Ascending aorta (tissue), 2 donors: ENCODE data around the gene HSF5. TPM values are rescaled to one million over a fixed set of nuclear protein-coding genes. Genes with fewer than 3 reads are reported as not detected.
"Not testable (repeated sequence)": the region's sequence is repeated elsewhere in the genome, so short reads cannot be mapped to it uniquely, and the experiment has no call there.

ENCODE experiments used
- DNase-seq, 2 donors: peaks; one replicate each; pipeline ENCODE4 v3.0.0-alpha.2; 2019; ENCODE audit warnings: low spot score in 2 of 2
- H3K27ac ChIP-seq, 2 donors: fragments of 200-600 bp; sonication (generic); one replicate each; pipeline ENCODE4 v1.5.1; 2016 to 2017; ENCODE audit warnings: mild to moderate bottlenecking in 1 of 2
- H3K27me3 ChIP-seq: fragments of 200-600 bp; sonication (generic); one replicate; pipeline ENCODE4 v1.5.1; 2017
- H3K36me3 ChIP-seq, 2 donors: fragments of 200-600 bp; sonication (generic); one replicate each; pipeline ENCODE4 v1.5.1; 2016
- H3K4me1 ChIP-seq, 2 donors: fragments of 200-600 bp; sonication (generic); one replicate each; pipeline ENCODE4 v1.5.1; 2016 to 2017; ENCODE audit warnings: mild to moderate bottlenecking in 1 of 2
- H3K4me3 ChIP-seq, 2 donors: fragments of 200-600 bp; sonication (generic); one replicate each; pipeline ENCODE4 v1.5.1; 2016 to 2017; ENCODE audit warnings: mild to moderate bottlenecking in 1 of 2
- H3K9me3 ChIP-seq, 2 donors: fragments of 200-600 bp; sonication (generic); one replicate each; pipeline ENCODE4 v1.5.1; 2016
- intact Hi-C: fragments of 100-400 bp; cut with DNase I; formaldehyde crosslinking; loops from one replicate; pipeline ENCODE4 v1.15.1; 2023
- total RNA-seq: library from RNA; depleted of rRNA; stranded (reverse); fragments of >200 nt; gene quantifications from one replicate; pipeline ENCODE4 v1.1.0, GENCODE V29; 2016
- TF ChIP-seq, protein P1 (sequence below), 3 experiments: fragments of 200-600 bp in 2 of 3; fragments of 450-650 bp in 1 of 3; sonication (generic) in 2 of 3; IDR thresholded peaks; one replicate each; pipeline ENCODE4 v1.5.1; 2016 to 2019; ENCODE audit warnings: antibody characterized with exemption in 3 of 3, mild to moderate bottlenecking in 1 of 3, moderate library complexity in 1 of 3

HSF5 gene
- total RNA-seq, 1 donor from 2014 or later, result not detected

GRCh38 chr17:58402679-58403078 lies 85.5 kb downstream of the HSF5 start:
- DNase-seq, result no peak
- H3K4me1 ChIP-seq, result no peaks in the 10 kb centered on the region
- TF ChIP-seq, protein P1, sequence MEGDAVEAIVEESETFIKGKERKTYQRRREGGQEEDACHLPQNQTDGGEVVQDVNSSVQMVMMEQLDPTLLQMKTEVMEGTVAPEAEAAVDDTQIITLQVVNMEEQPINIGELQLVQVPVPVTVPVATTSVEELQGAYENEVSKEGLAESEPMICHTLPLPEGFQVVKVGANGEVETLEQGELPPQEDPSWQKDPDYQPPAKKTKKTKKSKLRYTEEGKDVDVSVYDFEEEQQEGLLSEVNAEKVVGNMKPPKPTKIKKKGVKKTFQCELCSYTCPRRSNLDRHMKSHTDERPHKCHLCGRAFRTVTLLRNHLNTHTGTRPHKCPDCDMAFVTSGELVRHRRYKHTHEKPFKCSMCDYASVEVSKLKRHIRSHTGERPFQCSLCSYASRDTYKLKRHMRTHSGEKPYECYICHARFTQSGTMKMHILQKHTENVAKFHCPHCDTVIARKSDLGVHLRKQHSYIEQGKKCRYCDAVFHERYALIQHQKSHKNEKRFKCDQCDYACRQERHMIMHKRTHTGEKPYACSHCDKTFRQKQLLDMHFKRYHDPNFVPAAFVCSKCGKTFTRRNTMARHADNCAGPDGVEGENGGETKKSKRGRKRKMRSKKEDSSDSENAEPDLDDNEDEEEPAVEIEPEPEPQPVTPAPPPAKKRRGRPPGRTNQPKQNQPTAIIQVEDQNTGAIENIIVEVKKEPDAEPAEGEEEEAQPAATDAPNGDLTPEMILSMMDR (IDR thresholded peaks at IDR 0.05), result no peak
- no peak overlapping the region for H3K27ac ChIP-seq
- no peak overlapping the region for H3K4me3 ChIP-seq
- no peaks in the 10 kb centered on the region for H3K9me3 ChIP-seq
- intact Hi-C loops, result no loop called here
- no peaks in the 10 kb centered on the region for H3K27me3 ChIP-seq
- H3K36me3 ChIP-seq, result no peaks in the 10 kb centered on the region

- Histone ChIP-seq H3K4me3 (no peak overlapping the region), H3K4me1 (no peaks in the 10 kb centered on the region), H3K27me3 (no peaks in the 10 kb centered on the region), H3K27ac (no peak overlapping the region), H3K36me3 (no peaks in the 10 kb centered on the region), H3K9me3 (no peaks in the 10 kb centered on the region)
- DNase-seq, result no peak
- TF ChIP-seq, protein P1 (IDR thresholded peaks at IDR 0.05), result no peak
- intact Hi-C loops, result no loop called here
Measured at GRCh38 chr17:58402047-58402446, 86.2 kb downstream of the HSF5 start.

- DNase-seq, result no peak
- no peak overlapping the region for H3K27ac ChIP-seq
- TF ChIP-seq, protein P1 (IDR thresholded peaks at IDR 0.05), result no peak
- no peaks in the 10 kb centered on the region for H3K9me3 ChIP-seq
- no peaks in the 10 kb centered on the region for H3K4me1 ChIP-seq
- no peak overlapping the region for H3K4me3 ChIP-seq
- H3K36me3 ChIP-seq, result no peaks in the 10 kb centered on the region
- intact Hi-C loops, result no loop called here
- no peaks in the 10 kb centered on the region for H3K27me3 ChIP-seq
Measured at GRCh38 chr17:58401287-58401686, 86.9 kb downstream of the HSF5 start.

GRCh38 chr17:58400826-58401225 lies 87.4 kb downstream of the HSF5 start:
- TF ChIP-seq, protein P1 (IDR thresholded peaks at IDR 0.05), result no peak
- Histone ChIP-seq H3K36me3 (no peaks in the 10 kb centered on the region), H3K27ac (no peak overlapping the region), H3K27me3 (no peaks in the 10 kb centered on the region), H3K4me3 (no peak overlapping the region), H3K4me1 (no peaks in the 10 kb centered on the region), H3K9me3 (no peaks in the 10 kb centered on the region)
- intact Hi-C loops, result no loop called here
- no peak for DNase-seq

GRCh38 chr17:58399974-58400373 lies 88.2 kb downstream of the HSF5 start:
- no peaks in the 10 kb centered on the region for H3K36me3 ChIP-seq
- intact Hi-C loops, result no loop called here
- H3K9me3 ChIP-seq, result no peaks in the 10 kb centered on the region
- H3K4me3 ChIP-seq, result no peak overlapping the region
- no peaks in the 10 kb centered on the region for H3K4me1 ChIP-seq
- no peak for DNase-seq
- TF ChIP-seq, protein P1 (IDR thresholded peaks at IDR 0.05), result no peak
- no peaks in the 10 kb centered on the region for H3K27me3 ChIP-seq
- H3K27ac ChIP-seq, result no peak overlapping the region

GRCh38 chr17:58398574-58399266 lies 89.5 kb downstream of the HSF5 start:
- H3K27me3 ChIP-seq, result no peaks in the 10 kb centered on the region
- intact Hi-C loops, result no loop called here

GRCh38 chr17:58397421-58397820 lies 90.8 kb downstream of the HSF5 start:
- H3K9me3 ChIP-seq, H3K36me3 ChIP-seq, H3K27me3 ChIP-seq, intact Hi-C loops, H3K27ac ChIP-seq, H3K4me3 ChIP-seq, DNase-seq, H3K4me1 ChIP-seq: not testable (repeated sequence)

More at GRCh38 chr17:58398574-58399266, 89.5 kb downstream of the HSF5 start:
- H3K9me3 ChIP-seq, result no peaks in the 10 kb centered on the region
- no peak overlapping the region for H3K4me3 ChIP-seq
- no peak for DNase-seq
- H3K36me3 ChIP-seq, result no peaks in the 10 kb centered on the region
- TF ChIP-seq, protein P1 (IDR thresholded peaks at IDR 0.05), result no peak
- H3K27ac ChIP-seq, result no peak overlapping the region
- H3K4me1 ChIP-seq, result no peaks in the 10 kb centered on the region
